Endometrial microvascular endothelial cells (primary cell): Measurements from ENCODE around the gene MRPL4. TPM values are rescaled to one million over a fixed set of nuclear protein-coding genes. Genes with fewer than 3 reads are reported as not detected.

Source experiments
- in situ Hi-C: cut with HindIII; loops from 2 replicates; pipeline ENCODE4 v1.10.0; 2017; ENCODE audit warnings: low sequenced_read_pairs, low pct_unique_long_range_greater_than_20kb; ENCODE audit errors: inconsistent ontology term
- total RNA-seq: library from RNA; depleted of rRNA; stranded (reverse); fragments of >200 nt; gene quantifications from one replicate; pipeline ENCODE4 v1.2.3, GENCODE V29; 2015; ENCODE audit errors: inconsistent ontology term

MRPL4 gene
- total RNA-seq, 1 donor from 2014 or later = 117 TPM

DNA sequence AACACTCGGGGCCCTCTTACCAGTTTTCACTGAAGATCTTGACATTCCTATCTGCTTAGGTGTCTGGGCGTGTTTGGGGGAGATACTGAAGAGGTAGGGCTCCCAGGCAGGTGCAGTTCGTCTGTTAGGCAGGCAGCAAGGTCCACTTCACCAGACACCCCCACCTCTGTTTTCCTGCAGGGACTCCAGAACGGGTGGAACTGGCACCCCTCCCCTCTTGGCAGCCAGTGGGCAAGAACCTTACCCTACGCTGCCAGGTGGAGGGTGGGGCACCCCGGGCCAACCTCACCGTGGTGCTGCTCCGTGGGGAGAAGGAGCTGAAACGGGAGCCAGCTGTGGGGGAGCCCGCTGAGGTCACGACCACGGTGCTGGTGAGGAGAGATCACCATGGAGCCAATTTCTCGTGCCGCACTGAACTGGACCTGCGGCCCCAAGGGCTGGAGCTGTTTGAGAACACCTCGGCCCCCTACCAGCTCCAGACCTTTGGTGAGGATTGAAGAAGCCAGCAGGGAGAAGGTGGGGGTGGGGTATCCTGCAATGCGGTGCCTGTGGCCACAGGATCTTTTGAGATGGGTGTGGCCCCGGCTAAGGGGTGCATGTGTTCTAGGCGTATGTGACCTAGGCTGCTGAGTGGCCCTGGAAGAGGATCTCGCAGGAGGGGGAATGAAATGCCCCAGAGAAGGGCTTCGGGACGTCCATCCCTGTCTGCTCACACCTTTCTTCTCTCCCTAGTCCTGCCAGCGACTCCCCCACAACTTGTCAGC, 31.5 kb downstream of the MRPL4 start:
- in situ Hi-C loops = no loop called here

DNA sequence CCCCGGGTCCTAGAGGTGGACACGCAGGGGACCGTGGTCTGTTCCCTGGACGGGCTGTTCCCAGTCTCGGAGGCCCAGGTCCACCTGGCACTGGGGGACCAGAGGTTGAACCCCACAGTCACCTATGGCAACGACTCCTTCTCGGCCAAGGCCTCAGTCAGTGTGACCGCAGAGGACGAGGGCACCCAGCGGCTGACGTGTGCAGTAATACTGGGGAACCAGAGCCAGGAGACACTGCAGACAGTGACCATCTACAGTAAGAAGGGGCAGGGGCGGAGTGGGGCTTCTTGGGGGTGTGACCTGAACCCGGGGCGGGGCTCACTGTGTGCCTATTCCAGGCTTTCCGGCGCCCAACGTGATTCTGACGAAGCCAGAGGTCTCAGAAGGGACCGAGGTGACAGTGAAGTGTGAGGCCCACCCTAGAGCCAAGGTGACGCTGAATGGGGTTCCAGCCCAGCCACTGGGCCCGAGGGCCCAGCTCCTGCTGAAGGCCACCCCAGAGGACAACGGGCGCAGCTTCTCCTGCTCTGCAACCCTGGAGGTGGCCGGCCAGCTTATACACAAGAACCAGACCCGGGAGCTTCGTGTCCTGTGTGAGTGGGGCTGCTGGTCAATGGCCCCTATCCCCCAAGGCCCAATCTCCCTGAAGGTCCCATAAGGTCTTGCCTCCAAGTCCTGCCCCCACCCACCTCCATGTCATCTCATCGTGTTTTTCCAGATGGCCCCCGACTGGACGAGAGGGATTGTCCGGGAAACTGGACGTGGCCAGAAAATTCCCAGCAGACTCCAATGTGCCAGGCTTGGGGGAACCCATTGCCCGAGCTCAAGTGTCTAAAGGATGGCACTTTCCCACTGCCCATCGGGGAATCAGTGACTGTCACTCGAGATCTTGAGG, 32.3 kb downstream of the MRPL4 start:
- in situ Hi-C loops = no loop called here

DNA sequence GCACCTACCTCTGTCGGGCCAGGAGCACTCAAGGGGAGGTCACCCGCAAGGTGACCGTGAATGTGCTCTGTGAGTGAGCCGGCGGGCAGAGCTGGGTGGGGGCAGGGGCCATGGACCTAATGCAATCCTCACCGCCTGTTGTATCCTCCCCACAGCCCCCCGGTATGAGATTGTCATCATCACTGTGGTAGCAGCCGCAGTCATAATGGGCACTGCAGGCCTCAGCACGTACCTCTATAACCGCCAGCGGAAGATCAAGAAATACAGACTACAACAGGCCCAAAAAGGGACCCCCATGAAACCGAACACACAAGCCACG, 32.9 kb downstream of the MRPL4 start:
- in situ Hi-C loops = no loop called here

DNA sequence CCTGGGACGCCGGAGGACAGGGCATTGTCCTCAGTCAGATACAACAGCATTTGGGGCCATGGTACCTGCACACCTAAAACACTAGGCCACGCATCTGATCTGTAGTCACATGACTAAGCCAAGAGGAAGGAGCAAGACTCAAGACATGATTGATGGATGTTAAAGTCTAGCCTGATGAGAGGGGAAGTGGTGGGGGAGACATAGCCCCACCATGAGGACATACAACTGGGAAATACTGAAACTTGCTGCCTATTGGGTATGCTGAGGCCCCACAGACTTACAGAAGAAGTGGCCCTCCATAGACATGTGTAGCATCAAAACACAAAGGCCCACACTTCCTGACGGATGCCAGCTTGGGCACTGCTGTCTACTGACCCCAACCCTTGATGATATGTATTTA, 33.4 kb downstream of the MRPL4 start:
- in situ Hi-C loops = no loop called here

DNA sequence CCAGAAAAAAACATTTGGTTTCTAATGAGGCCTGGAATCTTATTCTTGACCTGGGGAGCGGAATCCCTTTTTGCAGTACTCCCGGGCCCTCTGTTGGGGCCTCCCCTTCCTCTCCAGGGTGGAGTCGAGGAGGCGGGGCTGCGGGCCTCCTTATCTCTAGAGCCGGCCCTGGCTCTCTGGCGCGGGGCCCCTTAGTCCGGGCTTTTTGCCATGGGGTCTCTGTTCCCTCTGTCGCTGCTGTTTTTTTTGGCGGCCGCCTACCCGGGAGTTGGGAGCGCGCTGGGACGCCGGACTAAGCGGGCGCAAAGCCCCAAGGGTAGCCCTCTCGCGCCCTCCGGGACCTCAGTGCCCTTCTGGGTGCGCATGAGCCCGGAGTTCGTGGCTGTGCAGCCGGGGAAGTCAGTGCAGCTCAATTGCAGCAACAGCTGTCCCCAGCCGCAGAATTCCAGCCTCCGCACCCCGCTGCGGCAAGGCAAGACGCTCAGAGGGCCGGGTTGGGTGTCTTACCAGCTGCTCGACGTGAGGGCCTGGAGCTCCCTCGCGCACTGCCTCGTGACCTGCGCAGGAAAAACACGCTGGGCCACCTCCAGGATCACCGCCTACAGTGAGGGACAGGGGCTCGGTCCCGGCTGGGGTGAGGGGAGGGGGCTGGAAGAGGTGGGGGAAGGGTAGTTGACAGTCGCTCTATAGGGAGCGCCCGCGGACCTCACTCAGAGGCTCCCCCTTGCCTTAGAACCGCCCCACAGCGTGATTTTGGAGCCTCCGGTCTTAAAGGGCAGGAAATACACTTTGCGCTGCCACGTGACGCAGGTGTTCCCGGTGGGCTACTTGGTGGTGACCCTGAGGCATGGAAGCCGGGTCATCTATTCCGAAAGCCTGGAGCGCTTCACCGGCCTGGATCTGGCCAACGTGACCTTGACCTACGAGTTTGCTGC, 35.1 kb downstream of the MRPL4 start, which contains the start of gene ICAM4:
ICAM4 (plus strand) TSS at position 153 of the 935 bp plus-strand sequence; CDS start at position 211, 58 bp downstream.
- in situ Hi-C loops = no loop called here

DNA sequence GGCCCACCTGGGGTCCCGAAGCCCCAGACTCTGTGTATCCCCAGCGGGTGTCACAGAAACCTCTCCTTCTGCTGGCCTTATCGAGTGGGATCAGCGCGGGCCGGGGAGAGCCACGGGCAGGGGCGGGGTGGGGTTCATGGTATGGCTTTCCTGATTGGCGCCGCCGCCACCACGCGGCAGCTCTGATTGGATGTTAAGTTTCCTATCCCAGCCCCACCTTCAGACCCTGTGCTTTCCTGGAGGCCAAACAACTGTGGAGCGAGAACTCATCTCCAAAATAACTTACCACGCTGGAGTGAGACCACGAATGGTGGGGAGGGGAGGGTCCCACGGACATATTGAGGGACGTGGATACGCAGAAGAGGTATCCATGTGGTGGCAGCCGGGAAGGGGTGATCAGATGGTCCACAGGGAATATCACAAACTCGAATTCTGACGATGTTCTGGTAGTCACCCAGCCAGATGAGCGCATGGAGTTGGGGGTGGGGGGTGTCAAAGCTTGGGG, 36.7 kb downstream of the MRPL4 start:
- in situ Hi-C loops = no loop called here

DNA sequence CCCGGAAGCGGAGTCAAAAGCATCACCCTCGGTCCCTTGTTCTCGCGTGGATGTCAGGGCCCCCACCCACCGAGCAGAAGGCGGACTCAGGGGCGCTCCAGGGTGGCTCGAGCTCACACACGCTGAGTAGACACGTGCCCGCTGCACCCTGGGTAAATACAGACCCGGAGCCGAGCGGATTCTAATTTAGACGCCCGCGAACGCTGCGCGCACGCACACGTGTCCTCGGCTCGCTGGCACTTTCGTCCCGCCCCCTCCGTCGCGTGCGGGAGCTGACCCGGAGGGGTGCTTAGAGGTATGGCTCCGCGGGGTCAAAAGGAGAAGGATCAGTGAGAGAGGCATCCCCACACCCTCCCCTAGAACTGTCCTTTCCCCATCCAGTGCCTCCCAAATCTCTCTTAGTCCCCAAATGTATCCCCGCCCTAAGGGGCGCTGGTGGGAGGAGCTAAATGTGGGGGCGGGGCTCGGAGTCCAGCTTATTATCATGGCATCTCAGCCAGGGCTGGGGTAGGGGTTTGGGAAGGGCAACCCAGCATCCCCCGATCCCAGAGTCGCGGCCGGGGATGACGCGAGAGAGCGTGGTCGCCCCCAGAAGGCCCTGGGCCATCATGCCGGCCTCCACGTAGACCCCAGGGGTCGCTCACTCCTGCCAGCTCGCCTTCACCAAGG, 37.3 kb downstream of the MRPL4 start:
- in situ Hi-C loops = no loop called here

DNA sequence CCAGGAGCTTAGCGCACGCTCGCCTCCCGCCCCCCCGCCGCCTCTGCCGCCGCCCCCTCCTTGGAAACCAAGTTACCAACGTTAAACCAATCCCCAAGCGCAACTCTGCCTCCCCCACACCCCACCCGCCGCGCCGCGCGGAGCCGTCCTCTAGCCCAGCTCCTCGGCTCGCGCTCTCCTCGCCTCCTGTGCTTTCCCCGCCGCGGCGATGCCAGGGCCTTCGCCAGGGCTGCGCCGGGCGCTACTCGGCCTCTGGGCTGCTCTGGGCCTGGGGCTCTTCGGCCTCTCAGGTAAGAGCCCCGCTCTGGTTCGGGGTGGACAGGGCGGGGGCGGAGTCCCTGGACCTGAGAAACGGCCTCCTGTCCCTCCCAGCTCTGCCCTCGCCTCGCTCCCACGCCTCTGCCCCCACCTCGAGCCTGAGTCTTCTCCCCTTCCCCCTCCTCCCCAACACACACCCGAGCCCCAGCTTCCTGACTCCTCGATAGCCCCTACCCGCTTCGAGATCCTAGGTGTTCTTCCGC, 37.9 kb downstream of the MRPL4 start, which contains the start of gene ICAM5:
ICAM5 (plus strand) TSS at position 117 of the 521 bp plus-strand sequence; CDS start at position 209, 92 bp downstream.
- in situ Hi-C loops = no loop called here

DNA sequence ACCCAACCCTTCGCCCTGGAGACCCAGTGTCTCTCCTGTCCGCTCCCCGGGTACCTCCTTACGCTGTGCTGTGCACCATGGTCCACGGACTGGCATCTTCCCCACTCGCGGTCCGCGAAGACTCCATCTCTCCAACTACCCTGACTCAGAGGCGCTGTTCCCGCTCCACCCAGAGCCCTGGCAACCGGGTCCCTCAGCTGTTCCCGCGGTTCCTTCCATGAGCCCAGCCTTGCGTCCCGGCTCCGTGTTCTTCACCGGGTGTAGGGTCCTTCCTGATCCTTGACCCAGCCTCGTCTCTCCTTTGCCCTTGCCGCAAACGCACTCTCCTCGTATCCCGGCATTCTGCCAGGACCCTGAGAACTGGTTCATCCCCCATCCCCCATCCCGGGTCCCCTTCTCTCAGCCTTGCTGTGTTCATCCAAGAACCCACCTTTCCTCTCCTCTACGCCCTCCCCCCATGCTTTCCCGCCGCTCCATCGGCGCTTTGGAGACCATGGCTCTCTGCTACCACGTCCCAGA, 38.4 kb downstream of the MRPL4 start:
- in situ Hi-C loops = no loop called here

DNA sequence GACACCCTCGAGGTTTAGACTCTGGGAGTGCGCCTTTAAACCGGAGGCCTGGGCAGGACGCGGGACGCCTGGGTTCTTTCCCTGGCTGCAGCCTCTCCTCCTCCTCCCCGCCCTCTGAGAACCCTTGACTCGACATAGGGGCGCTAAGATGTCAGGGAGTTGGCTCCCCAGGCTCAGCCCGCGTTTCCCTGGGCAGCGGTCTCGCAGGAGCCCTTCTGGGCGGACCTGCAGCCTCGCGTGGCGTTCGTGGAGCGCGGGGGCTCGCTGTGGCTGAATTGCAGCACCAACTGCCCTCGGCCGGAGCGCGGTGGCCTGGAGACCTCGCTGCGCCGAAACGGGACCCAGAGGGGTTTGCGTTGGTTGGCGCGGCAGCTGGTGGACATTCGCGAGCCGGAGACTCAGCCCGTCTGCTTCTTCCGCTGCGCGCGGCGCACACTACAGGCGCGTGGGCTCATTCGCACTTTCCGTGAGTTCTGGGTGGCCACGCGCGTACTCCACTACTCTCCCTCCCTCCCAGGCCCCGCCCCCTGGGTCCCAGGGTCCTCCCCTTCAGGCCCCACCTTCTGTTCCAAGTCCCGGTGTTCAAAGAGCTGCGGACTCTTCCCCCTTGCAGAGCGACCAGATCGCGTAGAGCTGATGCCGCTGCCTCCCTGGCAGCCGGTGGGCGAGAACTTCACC, 39.0 kb downstream of the MRPL4 start:
- in situ Hi-C loops = no loop called here

DNA sequence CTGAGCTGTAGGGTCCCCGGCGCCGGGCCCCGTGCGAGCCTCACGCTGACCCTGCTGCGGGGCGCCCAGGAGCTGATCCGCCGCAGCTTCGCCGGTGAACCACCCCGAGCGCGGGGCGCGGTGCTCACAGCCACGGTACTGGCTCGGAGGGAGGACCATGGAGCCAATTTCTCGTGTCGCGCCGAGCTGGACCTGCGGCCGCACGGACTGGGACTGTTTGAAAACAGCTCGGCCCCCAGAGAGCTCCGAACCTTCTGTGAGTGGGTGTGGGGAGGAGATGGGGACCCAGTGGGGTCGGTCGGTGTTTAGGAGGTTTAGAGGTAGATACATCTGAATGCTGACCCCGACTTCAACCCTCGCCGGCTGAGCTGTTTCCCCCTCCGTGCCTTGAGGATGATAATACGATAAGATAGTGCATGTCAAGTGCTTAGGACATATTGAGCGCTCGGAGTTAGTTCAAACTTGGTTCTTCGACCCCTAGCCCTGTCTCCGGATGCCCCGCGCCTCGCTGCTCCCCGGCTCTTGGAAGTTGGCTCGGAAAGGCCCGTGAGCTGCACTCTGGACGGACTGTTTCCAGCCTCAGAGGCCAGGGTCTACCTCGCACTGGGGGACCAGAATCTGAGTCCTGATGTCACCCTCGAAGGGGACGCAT, 39.7 kb downstream of the MRPL4 start:
- in situ Hi-C loops = no loop called here

DNA sequence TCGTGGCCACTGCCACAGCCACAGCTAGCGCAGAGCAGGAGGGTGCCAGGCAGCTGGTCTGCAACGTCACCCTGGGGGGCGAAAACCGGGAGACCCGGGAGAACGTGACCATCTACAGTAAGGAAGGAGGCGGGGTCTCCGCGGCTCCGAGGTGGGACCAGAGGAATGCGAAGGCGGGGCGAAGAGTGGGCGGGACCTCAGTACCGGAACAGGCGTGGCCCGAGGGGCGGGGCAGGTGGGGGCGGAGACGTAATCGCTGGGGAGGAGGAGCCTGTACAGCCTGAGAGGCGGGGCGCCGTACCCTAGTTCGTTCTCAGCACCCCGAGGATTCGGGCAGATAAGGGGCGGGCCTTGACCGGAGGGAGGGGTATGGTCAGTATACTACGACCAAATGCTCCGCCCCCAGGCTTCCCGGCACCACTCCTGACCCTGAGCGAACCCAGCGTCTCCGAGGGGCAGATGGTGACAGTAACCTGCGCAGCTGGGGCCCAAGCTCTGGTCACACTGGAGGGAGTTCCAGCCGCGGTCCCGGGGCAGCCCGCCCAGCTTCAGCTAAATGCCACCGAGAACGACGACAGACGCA, 40.3 kb downstream of the MRPL4 start:
- in situ Hi-C loops = no loop called here

DNA sequence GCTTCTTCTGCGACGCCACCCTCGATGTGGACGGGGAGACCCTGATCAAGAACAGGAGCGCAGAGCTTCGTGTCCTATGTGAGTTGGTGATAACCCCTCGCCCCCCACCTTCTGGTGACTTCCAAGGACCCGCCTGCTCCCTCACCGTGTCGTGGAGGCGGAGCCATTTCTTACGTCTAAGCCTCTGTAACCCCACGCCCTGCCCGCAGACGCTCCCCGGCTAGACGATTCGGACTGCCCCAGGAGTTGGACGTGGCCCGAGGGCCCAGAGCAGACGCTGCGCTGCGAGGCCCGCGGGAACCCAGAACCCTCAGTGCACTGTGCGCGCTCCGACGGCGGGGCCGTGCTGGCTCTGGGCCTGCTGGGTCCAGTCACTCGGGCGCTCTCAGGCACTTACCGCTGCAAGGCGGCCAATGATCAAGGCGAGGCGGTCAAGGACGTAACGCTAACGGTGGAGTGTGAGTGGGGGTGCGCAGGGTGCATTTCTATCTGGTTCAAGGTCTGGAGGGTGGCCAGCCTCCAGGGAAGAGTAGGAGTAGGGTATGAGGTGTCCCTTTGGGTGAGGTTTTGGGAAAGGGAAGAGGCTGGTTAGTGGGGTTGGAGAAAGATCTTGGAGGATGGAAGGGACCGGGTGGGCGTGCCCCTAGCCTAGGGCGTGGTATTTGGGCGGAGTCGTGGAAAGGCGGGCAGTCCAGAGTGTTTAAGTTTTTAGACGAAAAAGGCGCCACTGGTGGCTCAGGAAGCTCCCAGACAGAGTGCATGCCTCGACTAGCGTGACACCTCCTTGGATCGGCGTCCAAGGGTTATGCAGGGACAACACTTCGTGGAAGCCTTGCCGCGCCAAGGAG, 41.0 kb downstream of the MRPL4 start:
- in situ Hi-C loops = no loop called here

DNA sequence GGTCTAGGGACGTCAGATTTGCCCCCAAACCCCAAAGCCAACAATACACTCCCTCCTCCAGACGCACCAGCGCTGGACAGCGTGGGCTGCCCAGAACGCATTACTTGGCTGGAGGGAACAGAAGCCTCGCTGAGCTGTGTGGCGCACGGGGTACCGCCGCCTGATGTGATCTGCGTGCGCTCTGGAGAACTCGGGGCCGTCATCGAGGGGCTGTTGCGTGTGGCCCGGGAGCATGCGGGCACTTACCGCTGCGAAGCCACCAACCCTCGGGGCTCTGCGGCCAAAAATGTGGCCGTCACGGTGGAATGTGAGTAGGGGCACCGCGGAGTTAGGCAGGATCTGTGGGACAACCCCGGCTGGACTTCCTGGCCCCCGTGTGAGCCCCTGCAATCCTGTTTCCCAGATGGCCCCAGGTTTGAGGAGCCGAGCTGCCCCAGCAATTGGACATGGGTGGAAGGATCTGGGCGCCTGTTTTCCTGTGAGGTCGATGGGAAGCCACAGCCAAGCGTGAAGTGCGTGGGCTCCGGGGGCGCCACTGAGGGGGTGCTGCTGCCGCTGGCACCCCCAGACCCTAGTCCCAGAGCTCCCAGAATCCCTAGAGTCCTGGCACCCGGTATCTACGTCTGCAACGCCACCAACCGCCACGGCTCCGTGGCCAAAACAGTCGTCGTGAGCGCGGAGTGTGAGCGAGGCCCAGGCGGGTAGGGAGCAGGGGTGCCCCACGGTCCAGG, 41.8 kb downstream of the MRPL4 start:
- in situ Hi-C loops = no loop called here

DNA sequence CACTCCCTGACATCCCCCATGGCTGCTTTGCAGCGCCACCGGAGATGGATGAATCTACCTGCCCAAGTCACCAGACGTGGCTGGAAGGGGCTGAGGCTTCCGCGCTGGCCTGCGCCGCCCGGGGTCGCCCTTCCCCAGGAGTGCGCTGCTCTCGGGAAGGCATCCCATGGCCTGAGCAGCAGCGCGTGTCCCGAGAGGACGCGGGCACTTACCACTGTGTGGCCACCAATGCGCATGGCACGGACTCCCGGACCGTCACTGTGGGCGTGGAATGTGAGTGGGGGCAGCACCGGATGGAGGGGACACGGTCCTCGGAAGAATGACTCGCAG, 42.3 kb downstream of the MRPL4 start:
- in situ Hi-C loops = no loop called here
